GM18861 (cell line): ENCODE data around the gene PLEKHA1.

ENCODE experiments used
- ATAC-seq: cut with Tn5 transposase; IDR thresholded peaks from one replicate; pipeline ENCODE4 v1.9.1; 2021; ENCODE audit not compliant: unreplicated experiment

The PLEKHA1 gene

GRCh38 chr10:122459561-122460273 lies 85.2 kb downstream of the PLEKHA1 start:
- no peak for ATAC-seq

GRCh38 chr10:122460891-122461293 lies 86.4 kb downstream of the PLEKHA1 start:
- no peak for ATAC-seq

DNA sequence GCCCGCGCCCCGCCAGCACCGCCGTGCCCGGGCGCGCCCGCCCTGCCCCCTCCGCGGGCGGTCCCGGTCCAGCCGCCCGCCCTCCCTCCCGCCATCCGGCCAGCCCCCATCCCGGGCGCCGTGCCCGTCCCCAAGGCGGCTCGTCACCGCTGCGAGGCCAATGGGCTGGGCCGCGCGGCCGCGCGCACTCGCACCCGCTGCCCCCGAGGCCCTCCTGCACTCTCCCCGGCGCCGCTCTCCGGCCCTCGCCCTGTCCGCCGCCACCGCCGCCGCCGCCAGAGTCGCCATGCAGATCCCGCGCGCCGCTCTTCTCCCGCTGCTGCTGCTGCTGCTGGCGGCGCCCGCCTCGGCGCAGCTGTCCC lies 86.8 kb downstream of the PLEKHA1 start, which contains the start of gene HTRA1:
Gene HTRA1 (plus strand): TSS at position 187 of the 362 bp plus-strand sequence. CDS start 100 bp downstream, at position 287.
- no peak for ATAC-seq

DNA sequence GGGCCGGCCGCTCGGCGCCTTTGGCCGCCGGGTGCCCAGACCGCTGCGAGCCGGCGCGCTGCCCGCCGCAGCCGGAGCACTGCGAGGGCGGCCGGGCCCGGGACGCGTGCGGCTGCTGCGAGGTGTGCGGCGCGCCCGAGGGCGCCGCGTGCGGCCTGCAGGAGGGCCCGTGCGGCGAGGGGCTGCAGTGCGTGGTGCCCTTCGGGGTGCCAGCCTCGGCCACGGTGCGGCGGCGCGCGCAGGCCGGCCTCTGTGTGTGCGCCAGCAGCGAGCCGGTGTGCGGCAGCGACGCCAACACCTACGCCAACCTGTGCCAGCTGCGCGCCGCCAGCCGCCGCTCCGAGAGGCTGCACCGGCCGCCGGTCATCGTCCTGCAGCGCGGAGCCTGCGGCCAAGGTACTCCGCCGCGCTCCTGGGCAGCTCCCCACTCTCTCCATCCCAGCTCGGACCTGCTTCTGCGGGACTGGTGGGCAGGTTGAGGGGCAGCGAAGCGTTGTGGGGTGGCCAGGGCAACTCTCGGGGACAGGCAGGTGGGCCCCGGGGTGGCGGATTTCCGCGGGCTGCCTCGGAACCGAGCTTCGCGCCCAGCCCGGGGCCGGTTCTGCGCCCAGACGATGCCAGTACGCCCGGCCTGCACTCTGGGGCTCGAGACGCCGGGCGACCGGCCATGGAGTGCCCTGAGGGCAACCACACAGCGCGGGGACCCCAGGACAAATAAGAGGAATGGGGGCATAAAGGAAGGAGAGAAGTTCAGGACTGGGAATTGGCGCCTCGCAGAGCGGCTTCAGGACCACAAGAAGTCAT lies 87.4 kb downstream of the PLEKHA1 start:
- ATAC-seq, result no peak

DNA sequence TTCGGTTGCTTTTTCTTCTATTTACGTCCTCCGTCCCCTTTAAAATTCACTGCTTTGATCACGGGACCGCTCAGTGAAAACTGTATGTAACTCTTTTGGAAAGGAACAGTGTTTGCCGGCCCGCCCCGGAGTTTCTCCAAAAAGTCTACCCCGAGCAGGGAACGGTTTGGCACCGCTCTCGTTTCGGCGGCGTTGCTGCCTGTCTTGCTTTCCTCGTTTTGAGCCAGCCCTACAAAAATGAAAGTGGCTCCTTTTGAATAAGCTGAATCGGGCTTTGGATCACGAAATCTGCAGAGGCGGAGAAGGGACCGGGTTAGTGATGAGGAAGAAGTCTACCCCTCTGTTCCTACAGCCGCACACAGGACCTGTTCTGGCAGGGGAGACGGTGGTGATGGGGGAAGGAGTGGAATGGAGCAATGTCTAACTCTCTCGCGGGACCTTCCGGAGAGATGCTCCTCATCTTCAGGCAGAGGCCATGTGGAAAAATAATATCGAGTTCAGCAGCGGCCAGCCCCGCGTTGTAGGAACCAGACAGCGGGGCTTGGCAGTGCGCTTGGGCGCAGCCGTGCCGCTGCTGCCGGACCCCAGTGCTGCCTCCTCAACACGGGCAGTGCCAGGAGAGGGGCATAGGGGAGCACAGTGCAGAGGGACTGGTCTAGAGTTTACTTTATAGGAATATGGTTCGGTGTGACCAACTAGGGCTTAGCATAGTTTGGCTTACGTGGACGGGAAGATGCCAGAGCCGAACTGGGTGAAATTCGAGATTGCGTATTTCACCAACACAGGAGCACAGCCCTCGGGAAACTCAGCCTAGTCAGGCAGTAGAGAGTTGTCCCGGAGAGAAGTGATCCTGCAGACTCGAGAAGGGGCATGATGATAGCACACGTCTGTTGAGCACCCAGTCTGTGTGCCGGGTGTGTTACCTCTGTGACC lies 88.3 kb downstream of the PLEKHA1 start:
- no peak for ATAC-seq

- ATAC-seq, result no peak
Measured at GRCh38 chr10:122463466-122464249, 89.2 kb downstream of the PLEKHA1 start.

- ATAC-seq, result no peak
Measured at GRCh38 chr10:122464250-122464510, 89.7 kb downstream of the PLEKHA1 start.

GRCh38 chr10:122464586-122464985 lies 90.1 kb downstream of the PLEKHA1 start:
- no peak for ATAC-seq

- ATAC-seq, result no peak
Measured at GRCh38 chr10:122465401-122466040, 91.0 kb downstream of the PLEKHA1 start.

DNA sequence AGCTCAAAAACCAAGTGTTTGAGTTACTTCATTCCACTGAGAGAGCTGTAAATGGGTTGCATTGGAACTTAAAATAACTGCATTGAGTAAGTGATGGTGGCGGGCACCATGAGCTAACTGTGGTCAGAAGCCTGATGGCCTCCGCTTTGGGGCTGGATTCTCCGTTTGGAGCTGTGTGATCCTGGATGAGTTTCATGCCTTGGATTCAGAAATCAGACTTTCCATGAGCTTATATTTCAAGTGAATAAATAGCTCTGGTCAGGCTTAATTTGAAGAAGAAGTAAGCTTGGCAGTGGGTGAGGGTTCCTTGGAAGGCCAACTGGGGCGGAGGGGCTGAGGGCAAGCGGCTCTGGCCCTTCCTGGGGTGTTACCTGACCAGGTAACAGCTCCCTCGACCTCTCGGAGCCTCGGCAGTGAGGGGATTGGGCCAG lies 92.5 kb downstream of the PLEKHA1 start:
- ATAC-seq, result no peak

DNA sequence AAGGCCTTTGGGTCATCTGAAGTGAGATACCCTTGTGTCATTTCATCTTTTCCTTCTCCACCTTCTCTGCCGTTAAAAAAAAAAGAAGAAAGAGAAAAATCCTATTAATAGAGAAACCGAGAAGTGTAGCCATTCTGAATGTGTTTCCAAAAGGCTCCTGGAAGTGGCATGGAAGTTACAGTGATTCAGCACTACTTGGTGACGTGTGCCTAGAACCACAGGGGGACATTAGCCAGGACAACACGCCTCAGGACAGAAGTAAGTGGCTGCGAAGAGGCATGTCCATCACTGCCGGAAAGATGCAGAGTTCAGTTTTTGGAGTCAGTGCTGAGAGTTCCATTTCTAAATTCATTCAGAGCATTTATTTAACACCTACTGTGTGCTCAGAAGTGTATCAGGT lies 93.2 kb downstream of the PLEKHA1 start:
- ATAC-seq, result no peak

GRCh38 chr10:122468307-122468925 lies 93.9 kb downstream of the PLEKHA1 start:
- ATAC-seq, result no peak

- no peak for ATAC-seq
Measured at GRCh38 chr10:122468926-122469781, 94.6 kb downstream of the PLEKHA1 start.

DNA sequence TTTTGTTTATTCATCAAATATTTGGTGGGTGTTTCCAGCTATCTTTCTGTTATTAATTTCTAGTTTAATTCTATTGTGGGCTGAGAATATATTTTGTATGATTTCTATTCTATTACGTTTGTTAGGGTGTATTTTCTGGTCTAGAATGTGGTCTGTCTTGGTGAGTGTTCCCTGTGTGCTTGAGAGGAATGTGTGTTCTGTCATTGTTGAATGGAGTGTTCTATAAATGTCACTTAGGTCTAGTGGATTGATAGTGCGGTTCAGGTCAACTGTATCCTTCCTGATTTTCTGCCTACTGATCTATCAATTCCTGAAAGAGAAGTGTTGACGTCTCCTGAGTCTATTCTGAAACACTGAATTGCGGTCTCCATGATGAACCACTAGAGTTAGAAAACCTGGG lies 95.3 kb downstream of the PLEKHA1 start:
- no peak for ATAC-seq

- ATAC-seq, result no peak
Measured at GRCh38 chr10:122471531-122472177, 97.1 kb downstream of the PLEKHA1 start.

- ATAC-seq, result no peak
Measured at GRCh38 chr10:122473116-122473515, 98.6 kb downstream of the PLEKHA1 start.

- ATAC-seq, result no peak
Measured at GRCh38 chr10:122474131-122474818, 99.8 kb downstream of the PLEKHA1 start.

GRCh38 chr10:122475100-122475499 lies 100.6 kb downstream of the PLEKHA1 start:
- ATAC-seq, result no peak
